AG04450 (cell line): ENCODE measurements around the gene C19orf33. TPM values are rescaled to one million over a fixed set of nuclear protein-coding genes. Genes with fewer than 3 reads are reported as not detected.

Experiments used
- CTCF ChIA-PET: fragments of 300-600, 350-600 bp; formaldehyde crosslinking; extraction: SDS; loops from one replicate; lab custom pipeline; 2022; ENCODE audit warnings: antibody characterized with exemption, inconsistent platforms; lab: Charles Lee
- POLR2A ChIA-PET: fragments of 350-600 bp; formaldehyde crosslinking; extraction: SDS; loops from one replicate; lab custom pipeline; 2021; ENCODE audit warnings: antibody characterized with exemption, inconsistent platforms; lab: Yijun Ruan, JAX
- DNase-seq: peaks from one replicate; pipeline ENCODE4 v3.0.0-alpha.2; 2011; ENCODE audit warnings: low read depth, low spot score
- H3K27ac ChIP-seq: one replicate; pipeline ENCODE4 v1.5.1; 2012; ENCODE audit warnings: low read depth, low read length, control low read depth
- H3K27me3 ChIP-seq: one replicate; pipeline ENCODE4 v1.6.0; 2012; ENCODE audit warnings: low read length; ENCODE audit not compliant: control insufficient read depth, insufficient read depth
- H3K4me3 ChIP-seq: 2 replicates; pipeline ENCODE4 v1.5.1; 2011; ENCODE audit warnings: mild to moderate bottlenecking, low read depth, low read length, control low read depth
- H3K9me3 ChIP-seq: 2 replicates; pipeline ENCODE4 v1.5.1; 2012; ENCODE audit warnings: low read length; ENCODE audit not compliant: control insufficient read depth, insufficient read depth
- polyA plus RNA-seq: library from polyadenylated mRNA; depleted of rRNA; stranded (reverse); fragments of >200 nt; gene quantifications from 2 replicates; pipeline ENCODE4 v1.2.3, GENCODE V29; 2011; rRNA removed
- small RNA-seq: library from RNA; depleted of rRNA; stranded (forward); fragments of <200 nt; gene quantifications from one replicate; pipeline ENCODE3, GENCODE V24; 2012; ENCODE audit warnings: low read depth; ENCODE audit not compliant: insufficient read length
- TF ChIP-seq, protein P1 (sequence below): IDR thresholded peaks from 2 replicates; pipeline ENCODE4 v1.5.1; 2011; ENCODE audit warnings: low read depth, low read length, control low read depth, inconsistent platforms

C19orf33 gene
- polyA plus RNA-seq, 1 experiment = 0.38 TPM

DNA sequence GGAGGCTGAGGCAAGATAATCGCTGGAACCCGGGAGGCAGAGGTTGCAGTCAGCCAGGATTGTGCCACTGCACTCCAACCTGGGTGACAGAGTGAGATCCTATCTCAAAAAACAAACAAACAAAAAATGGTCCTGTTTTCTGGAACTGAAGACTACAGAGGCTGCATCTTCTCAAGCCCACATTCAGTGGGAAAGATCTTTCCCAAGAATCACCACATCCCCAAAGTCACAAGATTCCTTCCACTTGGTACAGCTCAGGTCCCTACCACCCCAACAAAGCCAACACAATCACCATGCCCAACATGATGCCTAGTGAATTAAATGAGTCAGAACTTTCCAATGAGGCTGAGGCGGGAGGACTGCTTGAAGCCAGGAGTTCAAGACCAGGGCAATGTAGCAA lies 46.8 kb downstream of the C19orf33 start:
- no peak overlapping the region for H3K27ac ChIP-seq
- ChIA-PET POLR2A (no interaction called here), CTCF (no interaction called here)
- no peaks in the 10 kb centered on the region for H3K9me3 ChIP-seq
- TF ChIP-seq, protein P1, sequence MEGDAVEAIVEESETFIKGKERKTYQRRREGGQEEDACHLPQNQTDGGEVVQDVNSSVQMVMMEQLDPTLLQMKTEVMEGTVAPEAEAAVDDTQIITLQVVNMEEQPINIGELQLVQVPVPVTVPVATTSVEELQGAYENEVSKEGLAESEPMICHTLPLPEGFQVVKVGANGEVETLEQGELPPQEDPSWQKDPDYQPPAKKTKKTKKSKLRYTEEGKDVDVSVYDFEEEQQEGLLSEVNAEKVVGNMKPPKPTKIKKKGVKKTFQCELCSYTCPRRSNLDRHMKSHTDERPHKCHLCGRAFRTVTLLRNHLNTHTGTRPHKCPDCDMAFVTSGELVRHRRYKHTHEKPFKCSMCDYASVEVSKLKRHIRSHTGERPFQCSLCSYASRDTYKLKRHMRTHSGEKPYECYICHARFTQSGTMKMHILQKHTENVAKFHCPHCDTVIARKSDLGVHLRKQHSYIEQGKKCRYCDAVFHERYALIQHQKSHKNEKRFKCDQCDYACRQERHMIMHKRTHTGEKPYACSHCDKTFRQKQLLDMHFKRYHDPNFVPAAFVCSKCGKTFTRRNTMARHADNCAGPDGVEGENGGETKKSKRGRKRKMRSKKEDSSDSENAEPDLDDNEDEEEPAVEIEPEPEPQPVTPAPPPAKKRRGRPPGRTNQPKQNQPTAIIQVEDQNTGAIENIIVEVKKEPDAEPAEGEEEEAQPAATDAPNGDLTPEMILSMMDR = no peak
- DNase-seq = no peak
- peaks cover 18% of the 10 kb centered on the region for H3K27me3 ChIP-seq
- no peak overlapping the region for H3K4me3 ChIP-seq

GRCh38 chr19:38351865-38352395 lies 47.9 kb downstream of the C19orf33 start:
- CTCF ChIA-PET = interaction anchor here (0.6 to 1.9 kb wide), 2 partner anchors 22 to 126 kb away, joined by 4 to 5 read pairs; partner anchors contain the start of gene PSMD8
- POLR2A ChIA-PET = no interaction called here
- no peak for DNase-seq

DNA sequence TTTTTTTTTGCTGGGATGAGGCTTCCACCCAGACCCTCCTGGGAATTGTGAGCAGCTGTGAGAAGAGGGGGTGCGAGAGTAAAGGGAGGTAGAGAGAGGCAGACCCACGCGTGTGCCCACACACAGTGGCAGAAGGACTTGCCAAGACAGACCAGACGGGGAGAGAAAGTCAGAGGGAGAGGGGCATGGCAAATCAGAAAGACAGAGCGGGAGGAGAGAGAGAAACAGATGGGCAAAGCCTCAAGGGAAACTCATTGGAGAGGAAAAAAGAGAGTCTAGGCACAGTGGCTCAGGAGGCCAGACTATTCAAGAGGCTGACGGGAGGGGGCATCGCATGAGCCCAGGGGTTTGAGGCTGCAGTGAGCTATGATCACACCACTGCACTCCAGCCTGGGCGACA lies 48.6 kb downstream of the C19orf33 start:
- TF ChIP-seq, protein P1 = no peak
- CTCF ChIA-PET = interaction anchor here (0.6 to 1.9 kb wide), 2 partner anchors 22 to 127 kb away, joined by 4 to 5 read pairs; partner anchors contain the start of gene PSMD8
- peaks cover 20% of the 10 kb centered on the region for H3K27me3 ChIP-seq
- no peak for DNase-seq
- POLR2A ChIA-PET = interaction anchor here (0.7 kb wide), 1 partner anchor 349 kb away, joined by 7 read pairs; no protein-coding TSS in a partner anchor
- no peak overlapping the region for H3K4me3 ChIP-seq
- no peaks in the 10 kb centered on the region for H3K9me3 ChIP-seq
- H3K27ac ChIP-seq = no peak overlapping the region

More at GRCh38 chr19:38351865-38352395, 47.9 kb downstream of the C19orf33 start:
- H3K27ac ChIP-seq = no peak overlapping the region
- TF ChIP-seq, protein P1 = no peak
- H3K27me3 ChIP-seq = peaks cover 24% of the 10 kb centered on the region
- no peaks in the 10 kb centered on the region for H3K9me3 ChIP-seq
- H3K4me3 ChIP-seq = no peak overlapping the region

Small RNA genes lying within 50 kb of the gene (small RNA-seq; reads per million reads assigned to genes)
- gene RF00019 = not detected

Other genes with a start within 250 kb of the C19orf33 start
- gene DPF1, start 80.0 kb upstream of the C19orf33 start, polyA plus RNA-seq = 1.4 and 1.6 TPM in 2 replicates
- 0.62 and 1.0 TPM in 2 replicates for gene PPP1R14A, start 47.9 kb upstream of the C19orf33 start, polyA plus RNA-seq
- gene SPINT2, start 39.7 kb upstream of the C19orf33 start, polyA plus RNA-seq = 1.3 and 1.8 TPM in 2 replicates
- gene YIF1B, start 11.7 kb downstream of the C19orf33 start, polyA plus RNA-seq = 44.9 and 67.1 TPM in 2 replicates
- 2.6 and 2.8 TPM in 2 replicates for gene KCNK6, start 15.6 kb downstream of the C19orf33 start, polyA plus RNA-seq
- 0.10 and 0.30 TPM in 2 replicates for gene CATSPERG, start 31.6 kb downstream of the C19orf33 start, polyA plus RNA-seq
- gene PSMD8, start 70.3 kb downstream of the C19orf33 start, polyA plus RNA-seq = 287 and 328 TPM in 2 replicates
- gene GGN, start 83.8 kb downstream of the C19orf33 start, polyA plus RNA-seq = 0.15 and 0.27 TPM in 2 replicates
- gene SPRED3, start 84.4 kb downstream of the C19orf33 start, polyA plus RNA-seq = 2.5 and 3.6 TPM in 2 replicates
- gene FAM98C, start 98.8 kb downstream of the C19orf33 start, polyA plus RNA-seq = 5.0 and 7.9 TPM in 2 replicates
- gene RASGRP4, start 122.0 kb downstream of the C19orf33 start, polyA plus RNA-seq = not detected in 2 replicates
- not detected in 2 replicates for gene RYR1, start 129.4 kb downstream of the C19orf33 start, polyA plus RNA-seq